HG03442 (cell line): ENCODE results near the gene C11orf97.
"Not testable (repeated sequence)": the region's sequence is repeated elsewhere in the genome, so short reads cannot be mapped to it uniquely, and the experiment has no call there.

Experiments used
- ATAC-seq: cut with Tn5 transposase; IDR thresholded peaks from one replicate; pipeline ENCODE4 v1.9.1; 2021; ENCODE audit warnings: mild to moderate bottlenecking, moderate library complexity; ENCODE audit not compliant: unreplicated experiment

The C11orf97 gene

DNA sequence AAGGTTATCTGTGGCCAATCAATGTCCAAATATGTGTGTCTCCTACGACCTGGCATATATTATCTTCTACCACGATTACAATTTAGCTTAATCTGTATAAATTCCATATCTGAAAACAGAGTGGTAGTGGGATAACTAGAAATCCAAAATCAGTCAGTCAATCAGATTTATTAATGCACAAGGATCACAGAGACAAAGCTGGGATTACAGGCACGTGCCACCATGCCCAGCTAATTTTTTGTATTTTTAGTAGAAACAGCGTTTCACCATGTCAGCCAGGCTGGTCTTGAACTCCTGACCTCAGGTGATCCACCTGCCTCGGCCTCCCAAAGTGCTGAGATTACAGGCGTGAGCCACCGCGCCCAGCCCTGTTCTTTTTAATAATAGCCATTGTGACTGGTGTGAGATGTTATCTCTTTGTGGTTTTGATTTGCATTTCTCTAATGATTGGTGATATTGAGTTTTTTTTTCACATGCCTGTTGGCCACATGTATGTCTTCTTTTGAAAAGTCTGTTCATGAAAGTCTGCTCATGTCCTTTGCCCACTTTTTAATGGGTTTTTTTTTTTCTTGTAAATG lies 43.6 kb downstream of the C11orf97 start:
- ATAC-seq = peak; percentile 46

DNA sequence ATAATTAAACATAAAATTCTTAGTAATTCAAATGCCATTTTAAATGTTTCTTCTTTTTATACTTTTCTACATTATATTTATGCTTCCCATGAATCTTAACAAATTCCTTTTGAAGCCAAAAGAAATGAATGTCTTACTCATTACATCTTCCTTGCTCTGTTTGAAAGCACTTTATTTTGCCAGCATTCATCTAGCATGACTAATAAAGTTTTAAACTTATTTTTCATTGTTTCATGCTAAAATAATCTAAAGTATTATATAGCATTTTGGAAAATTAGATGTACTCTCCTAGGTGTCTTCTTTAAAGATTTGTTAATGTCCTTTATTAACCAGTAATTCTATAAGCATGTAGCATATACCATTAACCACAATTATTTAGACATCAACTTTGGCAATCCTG lies 45.2 kb downstream of the C11orf97 start:
- ATAC-seq = no peak

DNA sequence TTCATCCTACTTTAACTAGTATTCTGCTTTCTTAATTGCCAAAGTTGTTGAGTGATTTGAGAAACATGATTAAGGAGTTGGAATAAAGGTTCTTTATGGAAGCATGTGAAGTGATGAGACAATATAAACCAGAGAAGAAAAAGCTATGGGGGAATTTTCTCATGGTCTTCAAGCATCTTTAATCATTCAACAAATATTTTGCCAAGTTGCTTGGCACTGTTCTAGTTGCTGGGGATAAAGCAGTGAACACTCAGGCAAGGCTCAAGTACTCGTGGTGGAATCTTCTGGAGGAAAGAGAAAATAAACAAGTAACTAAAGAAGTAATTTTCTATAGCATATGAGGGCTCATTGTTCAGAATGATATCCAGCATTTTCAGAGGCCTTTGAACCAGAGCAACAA lies 45.7 kb downstream of the C11orf97 start:
- ATAC-seq = no peak

DNA sequence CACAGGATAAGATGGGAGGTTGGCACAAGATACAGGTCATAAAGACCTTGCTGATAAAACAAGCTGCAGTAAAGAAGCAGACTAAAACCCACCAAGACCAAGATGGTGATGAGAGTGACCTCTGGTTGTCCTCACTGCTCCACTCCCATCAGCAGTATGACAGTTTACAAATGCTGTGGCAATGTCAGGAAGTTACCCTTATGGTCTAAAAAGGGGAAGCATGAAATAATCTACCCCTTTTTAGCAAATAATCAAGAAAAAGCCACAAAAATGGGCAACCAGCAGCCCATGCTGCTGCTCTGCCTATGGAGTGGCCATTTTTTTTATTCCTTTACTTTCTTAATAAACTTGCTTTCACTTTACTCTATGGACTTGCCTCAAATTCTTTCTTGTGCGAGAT lies 46.2 kb downstream of the C11orf97 start:
- ATAC-seq = no peak

DNA sequence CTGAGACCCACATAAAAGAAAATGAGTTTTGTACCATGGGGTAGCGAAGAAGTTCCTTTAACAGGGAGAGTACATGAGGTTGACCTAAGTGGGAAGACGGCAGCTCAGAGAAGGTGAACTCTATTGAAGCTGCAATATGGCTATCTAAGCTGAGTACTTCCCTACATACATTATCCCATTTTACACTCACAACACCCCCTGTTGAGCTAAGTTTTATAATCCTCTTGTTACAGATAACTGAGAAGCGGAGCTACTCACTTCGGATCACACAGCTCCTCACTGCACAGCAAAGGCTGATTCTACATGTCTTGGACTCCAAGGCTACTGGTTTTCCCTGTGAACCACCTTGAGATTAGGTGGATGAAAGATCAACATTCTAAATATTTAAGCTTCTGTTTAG lies 46.7 kb downstream of the C11orf97 start:
- ATAC-seq = no peak

DNA sequence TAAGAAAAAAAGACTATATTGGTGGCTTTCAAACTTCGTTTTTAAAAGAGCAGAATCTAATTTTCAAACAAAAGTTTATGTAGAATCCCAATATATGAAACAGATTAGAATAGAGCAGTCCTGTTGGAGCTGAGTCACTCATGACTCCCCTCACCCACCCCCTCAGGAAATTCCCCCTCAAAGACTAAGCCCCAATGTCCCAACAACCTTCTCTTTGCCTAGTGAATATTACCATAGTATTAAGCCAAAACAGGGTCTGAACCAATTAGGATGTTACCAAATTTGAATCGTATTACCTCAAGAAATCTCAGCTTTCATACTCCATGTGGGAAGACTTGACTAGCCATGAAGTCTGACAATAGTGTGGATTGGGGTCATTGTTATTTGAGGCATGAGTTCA lies 47.1 kb downstream of the C11orf97 start:
- no peak for ATAC-seq

DNA sequence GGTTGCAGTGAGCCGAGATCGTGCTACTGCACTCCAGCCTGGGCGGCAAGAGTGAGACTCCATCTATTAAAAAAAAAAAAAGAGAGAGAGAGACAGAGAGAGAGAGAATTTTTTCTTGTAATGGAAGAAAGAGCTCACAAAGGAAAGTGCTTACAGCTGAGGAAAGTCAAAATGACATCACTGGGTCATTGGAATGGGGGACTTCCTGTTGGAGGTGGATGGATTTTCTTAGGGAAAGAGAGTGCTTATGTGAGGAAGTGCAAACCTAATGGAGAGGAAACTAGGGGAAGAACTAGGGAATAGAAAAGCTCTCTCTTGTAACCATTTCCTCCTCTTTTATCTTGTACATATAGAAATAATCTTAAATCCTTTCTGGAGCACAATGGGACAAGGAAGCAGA lies 48.6 kb downstream of the C11orf97 start:
- ATAC-seq = no peak

DNA sequence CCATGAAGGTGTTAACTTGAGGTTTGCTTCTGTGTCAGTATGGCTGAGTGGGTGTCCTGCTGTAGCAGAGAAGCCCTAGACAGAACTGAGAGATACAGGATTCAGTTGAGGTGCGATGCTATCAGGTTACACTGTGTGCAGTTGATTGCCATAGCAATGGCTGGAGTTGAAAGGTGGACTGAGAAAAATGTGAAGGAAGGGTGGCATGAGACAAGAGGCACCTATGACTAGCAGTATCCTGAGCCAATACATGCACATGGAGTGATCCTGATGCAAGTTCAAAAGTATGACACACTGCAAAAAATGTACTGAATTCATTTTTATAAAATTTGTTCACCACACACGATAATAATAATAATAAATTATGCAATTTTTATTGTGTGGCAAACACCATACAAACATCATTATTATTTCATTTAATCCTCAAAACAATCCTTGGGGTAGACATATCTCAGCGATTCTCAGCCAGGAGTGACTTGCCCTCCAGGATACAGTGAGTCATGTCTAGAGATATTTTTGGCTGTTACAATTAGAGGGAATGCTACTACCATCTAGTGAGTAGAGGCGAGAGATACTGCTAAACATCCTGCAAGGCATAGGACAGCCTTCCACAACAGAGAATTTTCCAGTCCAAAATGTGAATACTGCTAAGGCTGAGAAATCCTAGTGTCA lies 51.1 kb downstream of the C11orf97 start:
- no peak for ATAC-seq

DNA sequence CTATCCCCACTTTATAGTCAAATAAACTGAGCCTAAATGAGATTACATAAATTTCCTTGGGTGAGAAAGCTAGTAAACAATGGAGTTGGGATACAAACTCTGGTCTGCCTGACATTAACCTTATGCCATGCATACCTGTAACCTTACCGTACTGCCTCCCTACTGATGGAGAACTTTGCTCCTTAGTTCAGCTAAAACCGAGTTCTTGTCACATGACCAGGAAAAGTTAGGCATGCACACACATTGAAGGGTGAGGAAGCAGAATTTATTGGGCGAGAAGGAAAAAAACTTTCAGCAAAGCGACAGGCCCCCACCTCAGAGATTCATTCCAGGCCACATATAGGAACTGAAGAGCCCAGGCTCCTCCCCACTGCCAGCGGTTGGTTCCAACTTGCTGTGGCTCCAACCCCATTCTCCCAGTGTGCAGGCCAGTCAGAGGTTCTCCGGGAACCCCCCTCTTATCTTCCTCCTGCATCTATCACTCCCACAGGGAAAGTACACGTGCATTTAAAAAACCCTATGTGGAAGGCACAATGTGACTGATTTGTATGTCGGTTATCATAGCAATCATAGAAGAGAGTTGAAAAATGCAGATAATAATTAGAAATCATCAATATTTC lies 51.7 kb downstream of the C11orf97 start:
- ATAC-seq = no peak

DNA sequence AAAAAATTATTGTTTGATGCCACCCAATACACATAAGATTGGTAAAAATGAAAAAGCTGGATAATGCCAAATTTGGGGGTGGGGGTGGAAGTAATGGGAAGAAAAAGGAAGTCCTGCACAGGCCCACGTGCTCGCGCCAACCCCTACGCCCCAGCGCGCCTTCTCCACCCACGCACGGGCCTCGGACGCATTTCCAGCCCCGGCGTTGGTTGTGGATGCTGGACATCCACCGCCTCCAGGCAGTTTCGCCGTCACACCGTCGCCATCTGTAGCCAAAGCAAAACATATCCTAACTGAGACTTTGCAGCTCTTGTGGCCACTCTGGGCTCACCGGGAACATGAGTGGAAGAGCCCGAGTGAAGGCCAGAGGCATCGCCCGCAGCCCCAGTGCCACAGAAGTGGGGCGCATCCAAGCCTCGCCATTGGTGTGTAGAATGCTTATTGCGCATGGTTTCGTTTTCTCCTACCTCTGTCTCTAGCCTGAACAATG lies 55.0 kb downstream of the C11orf97 start, which contains the start of gene PIWIL4:
PIWIL4 (plus strand) TSS at position 188 of the 490 bp plus-strand sequence; CDS start at position 339, 151 bp downstream.
- ATAC-seq = no peak

DNA sequence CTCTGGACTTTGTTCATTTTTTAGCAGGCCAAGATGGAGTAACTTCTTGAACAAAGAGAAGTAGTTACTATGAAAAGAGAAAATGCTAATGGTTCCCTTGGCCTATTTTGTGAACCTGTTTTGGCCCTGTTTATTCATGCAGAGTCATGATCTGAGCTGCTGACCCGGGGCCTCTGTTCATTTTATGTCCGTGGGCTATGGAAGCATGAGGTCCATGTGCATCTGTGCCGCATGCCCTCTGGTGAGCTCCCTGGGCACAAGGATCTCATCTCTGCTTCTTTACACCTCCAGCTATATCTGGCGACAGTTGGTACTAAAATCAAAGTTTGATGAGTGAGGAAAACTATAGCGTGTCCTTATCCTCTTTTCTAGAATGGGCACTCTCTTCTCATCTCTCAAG lies 55.9 kb downstream of the C11orf97 start:
- no peak for ATAC-seq

DNA sequence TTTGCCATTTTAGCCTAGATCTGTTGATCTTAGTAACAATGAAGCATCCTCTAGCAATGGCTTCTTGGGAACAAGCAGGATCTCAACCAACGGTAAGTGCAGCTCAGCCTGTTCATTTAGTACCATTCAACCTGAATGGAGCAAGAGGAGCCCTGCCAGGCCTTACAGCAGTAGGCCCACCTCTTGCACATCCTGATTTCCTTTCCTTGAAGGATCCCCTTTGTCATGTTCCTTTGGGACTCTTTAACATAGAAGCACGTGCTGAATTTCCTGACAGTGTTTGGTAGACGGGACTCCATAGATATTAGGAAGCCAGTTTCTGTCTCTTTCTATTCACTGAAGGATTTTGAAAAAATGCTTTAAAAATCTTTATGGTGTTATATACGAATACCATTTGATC lies 56.5 kb downstream of the C11orf97 start:
- no peak for ATAC-seq

DNA sequence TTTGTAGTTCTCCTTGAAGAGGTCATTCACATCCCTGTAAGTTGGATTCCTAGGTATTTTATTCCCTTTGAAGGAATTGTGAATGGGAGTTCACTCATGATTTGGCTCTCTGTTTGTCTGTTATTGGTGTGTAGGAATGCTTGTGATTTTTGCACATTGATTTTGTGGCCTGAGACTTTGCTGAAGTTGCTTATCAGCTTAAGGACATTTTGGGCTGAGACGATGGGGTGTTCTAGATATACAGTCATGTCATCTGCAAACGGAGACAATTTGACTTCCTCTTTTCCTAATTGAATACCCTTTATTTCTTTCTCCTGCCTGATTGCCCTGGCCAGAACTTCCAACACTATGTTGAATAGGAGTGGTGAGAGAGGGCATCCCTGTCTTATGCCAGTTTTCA lies 60.7 kb downstream of the C11orf97 start:
- ATAC-seq = not testable (repeated sequence)

DNA sequence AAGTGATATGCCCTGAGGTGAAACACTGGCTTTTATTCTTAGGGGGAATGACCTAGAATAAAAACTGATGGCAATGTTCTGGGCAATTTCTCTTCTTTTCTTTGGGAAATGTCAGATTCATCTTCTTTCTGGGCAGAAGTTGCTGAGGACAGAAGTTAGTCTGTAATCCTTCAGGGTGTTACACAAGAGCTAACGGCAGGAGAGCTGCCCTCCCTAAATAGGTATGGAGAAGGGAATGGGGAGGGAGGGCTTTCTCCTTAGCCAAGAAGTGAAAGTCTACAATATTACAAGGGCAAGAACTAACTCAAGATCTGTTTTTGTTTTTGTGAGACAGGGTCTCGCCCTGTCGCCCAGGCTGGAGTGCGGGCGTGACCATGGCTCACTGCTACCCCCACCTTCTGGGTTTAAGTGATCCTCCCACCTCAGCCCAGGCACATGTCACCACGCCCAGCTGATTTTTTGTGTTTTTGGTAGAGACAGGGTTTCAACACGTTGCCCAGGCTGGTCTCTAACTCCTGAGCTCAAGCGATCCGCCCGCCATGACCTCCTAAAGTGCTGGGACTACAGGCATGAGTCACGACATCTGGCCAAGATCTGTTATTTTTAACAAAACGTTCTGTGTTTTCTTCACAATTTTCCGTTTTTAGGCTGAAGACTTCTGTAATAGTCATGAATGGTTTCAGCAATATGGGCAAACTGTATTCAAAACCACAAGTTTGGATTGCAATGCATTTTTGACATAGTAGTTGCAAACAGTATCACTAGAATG lies 62.1 kb downstream of the C11orf97 start:
- ATAC-seq = no peak

DNA sequence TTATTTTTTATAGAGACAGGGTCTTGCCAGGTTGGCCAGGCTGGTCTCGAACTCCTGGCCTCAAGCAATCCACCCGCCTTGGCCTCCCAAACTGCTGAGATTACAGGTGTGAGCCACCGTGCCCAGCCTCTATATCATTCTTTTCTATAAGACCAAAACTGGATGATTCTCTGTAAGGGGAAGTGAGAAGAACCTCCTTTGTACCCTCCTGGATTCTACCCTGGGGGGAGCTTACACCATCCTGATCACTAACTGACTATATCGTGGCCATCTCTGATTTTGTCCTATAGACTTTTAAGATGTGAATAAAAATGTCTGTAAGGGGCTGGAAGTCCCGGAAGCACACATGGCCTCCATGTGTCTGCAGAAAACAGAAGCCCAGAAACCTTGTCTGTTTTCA lies 64.0 kb downstream of the C11orf97 start:
- no peak for ATAC-seq

DNA sequence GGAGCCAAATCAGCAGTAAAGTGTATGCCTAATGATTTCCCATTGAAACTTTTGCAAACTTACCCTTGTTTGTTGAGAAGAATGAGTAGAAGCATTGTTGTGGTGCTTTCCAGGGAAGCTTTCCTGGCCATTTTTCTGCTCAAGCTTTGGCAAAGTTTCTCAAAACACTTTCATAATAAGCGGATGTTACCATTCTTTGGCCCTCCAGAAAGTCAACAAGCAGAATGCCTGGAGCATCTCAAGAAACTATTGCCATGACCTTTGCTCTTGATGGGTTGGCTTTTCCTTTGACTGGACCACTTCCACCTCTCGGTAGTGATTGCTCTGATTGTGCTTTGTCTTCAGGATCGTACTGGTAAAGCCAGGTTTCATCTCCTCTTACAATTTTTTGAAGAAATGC lies 65.6 kb downstream of the C11orf97 start:
- no peak for ATAC-seq
